HG02884 (cell line): ENCODE results near the gene KHDRBS2.
"Not testable (repeated sequence)": the region's sequence is repeated elsewhere in the genome, so short reads cannot be mapped to it uniquely, and the experiment has no call there.

Experiments used
- ATAC-seq: cut with Tn5 transposase; IDR thresholded peaks from one replicate; pipeline ENCODE4 v1.9.1; 2021; ENCODE audit warnings: mild to moderate bottlenecking, moderate library complexity; ENCODE audit not compliant: unreplicated experiment

The KHDRBS2 gene

GRCh38 chr6:61869632-61870400 lies 416.2 kb downstream of the KHDRBS2 start:
- no peak for ATAC-seq

- ATAC-seq = no peak
Measured at GRCh38 chr6:61868507-61869080, 417.4 kb downstream of the KHDRBS2 start.

- no peak for ATAC-seq
Measured at GRCh38 chr6:61867635-61868034, 418.4 kb downstream of the KHDRBS2 start.

- no peak for ATAC-seq
Measured at GRCh38 chr6:61857541-61857940, 428.5 kb downstream of the KHDRBS2 start.

- no peak for ATAC-seq
Measured at GRCh38 chr6:61841958-61842357, 444.1 kb downstream of the KHDRBS2 start.

- no peak for ATAC-seq
Measured at GRCh38 chr6:61835237-61835636, 450.8 kb downstream of the KHDRBS2 start.

- no peak for ATAC-seq
Measured at GRCh38 chr6:61833176-61833755, 452.8 kb downstream of the KHDRBS2 start.

- ATAC-seq = no peak
Measured at GRCh38 chr6:61817716-61818115, 468.3 kb downstream of the KHDRBS2 start.

GRCh38 chr6:61810047-61810446 lies 476.0 kb downstream of the KHDRBS2 start:
- no peak for ATAC-seq

GRCh38 chr6:61809004-61809595 lies 476.9 kb downstream of the KHDRBS2 start:
- peak; percentile 76 for ATAC-seq

GRCh38 chr6:61787998-61788397 lies 498.0 kb downstream of the KHDRBS2 start:
- no peak for ATAC-seq

- not testable (repeated sequence) for ATAC-seq
Measured at GRCh38 chr6:61769446-61769845, 516.6 kb downstream of the KHDRBS2 start.

GRCh38 chr6:61755739-61756138 lies 530.3 kb downstream of the KHDRBS2 start:
- no peak for ATAC-seq

GRCh38 chr6:61751986-61752385 lies 534.0 kb downstream of the KHDRBS2 start:
- no peak for ATAC-seq

- ATAC-seq = no peak
Measured at GRCh38 chr6:61745994-61746393, 540.0 kb downstream of the KHDRBS2 start.

GRCh38 chr6:61711849-61712248 lies 574.2 kb downstream of the KHDRBS2 start:
- ATAC-seq = no peak

GRCh38 chr6:61688165-61688564 lies 597.9 kb downstream of the KHDRBS2 start:
- no peak for ATAC-seq

GRCh38 chr6:61682562-61682961 lies 603.5 kb downstream of the KHDRBS2 start:
- ATAC-seq = no peak

GRCh38 chr6:61679625-61680024 lies 606.4 kb downstream of the KHDRBS2 start:
- ATAC-seq = no peak

GRCh38 chr6:61675734-61676133 lies 610.3 kb downstream of the KHDRBS2 start:
- no peak for ATAC-seq

- ATAC-seq = no peak
Measured at GRCh38 chr6:61649845-61650244, 636.2 kb downstream of the KHDRBS2 start.

- no peak for ATAC-seq
Measured at GRCh38 chr6:61640463-61640862, 645.6 kb downstream of the KHDRBS2 start.
